Ishikawa (cell line): ENCODE data around the gene PIK3C2G.

Source experiments
- CEBPB ChIP-seq: IDR thresholded peaks from 2 replicates; pipeline ENCODE4 v1.6.1; 2012
- CREB1 ChIP-seq: IDR thresholded peaks from 2 replicates; pipeline ENCODE4 v1.6.1; 2012; ENCODE audit warnings: low read depth
- EGR1 ChIP-seq: IDR thresholded peaks from 2 replicates; pipeline ENCODE4 v1.6.1; 2012
- EP300 ChIP-seq: IDR thresholded peaks from 2 replicates; pipeline ENCODE4 v1.6.1; 2012; ENCODE audit warnings: borderline replicate concordance
- RAD21 ChIP-seq: IDR thresholded peaks from 2 replicates; pipeline ENCODE4 v1.6.1; 2012; ENCODE audit warnings: low read depth
- TAF1 ChIP-seq: IDR thresholded peaks from 2 replicates; pipeline ENCODE4 v1.6.1; 2012; ENCODE audit warnings: low read depth, mild to moderate bottlenecking
- YY1 ChIP-seq: IDR thresholded peaks from 2 replicates; pipeline ENCODE4 v1.6.1; 2012; ENCODE audit warnings: low read depth
- TF ChIP-seq, protein P1 (sequence below): IDR thresholded peaks from 2 replicates; pipeline ENCODE4 v1.6.1; 2012
- TF ChIP-seq, protein P2 (sequence below): IDR thresholded peaks from 2 replicates; pipeline ENCODE4 v1.6.1; 2012
- TF ChIP-seq, protein P3 (sequence below): IDR thresholded peaks from 2 replicates; pipeline ENCODE4 v1.6.1; 2012; ENCODE audit warnings: low read depth, mild to moderate bottlenecking

DNA sequence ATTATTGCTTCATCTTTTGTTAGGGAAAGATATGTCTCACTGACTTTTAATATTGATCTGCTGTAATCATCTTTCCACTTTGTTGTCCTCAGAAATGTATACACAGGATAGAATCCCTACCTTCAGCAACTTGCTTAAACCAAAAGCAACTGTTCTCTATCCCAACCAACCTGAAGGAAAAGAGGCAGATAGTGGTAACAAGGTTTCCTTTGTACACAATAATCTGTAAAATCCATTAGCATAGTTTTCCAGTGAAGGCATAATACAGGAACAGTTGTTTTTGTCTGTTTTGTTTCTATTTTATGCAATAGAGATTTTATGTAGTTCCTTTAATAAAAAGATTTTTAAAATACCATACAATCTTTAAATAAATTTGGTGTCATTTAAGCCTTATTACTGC is 170.5 kb downstream of the PIK3C2G start:
- TF ChIP-seq YY1 (no peak), CREB1 (no peak), CEBPB (no peak), EP300 (no peak), TAF1 (no peak), EGR1 (no peak), RAD21 (no peak)
- TF ChIP-seq, protein P1, sequence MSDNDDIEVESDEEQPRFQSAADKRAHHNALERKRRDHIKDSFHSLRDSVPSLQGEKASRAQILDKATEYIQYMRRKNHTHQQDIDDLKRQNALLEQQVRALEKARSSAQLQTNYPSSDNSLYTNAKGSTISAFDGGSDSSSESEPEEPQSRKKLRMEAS, result no peak
- TF ChIP-seq, protein P2, sequence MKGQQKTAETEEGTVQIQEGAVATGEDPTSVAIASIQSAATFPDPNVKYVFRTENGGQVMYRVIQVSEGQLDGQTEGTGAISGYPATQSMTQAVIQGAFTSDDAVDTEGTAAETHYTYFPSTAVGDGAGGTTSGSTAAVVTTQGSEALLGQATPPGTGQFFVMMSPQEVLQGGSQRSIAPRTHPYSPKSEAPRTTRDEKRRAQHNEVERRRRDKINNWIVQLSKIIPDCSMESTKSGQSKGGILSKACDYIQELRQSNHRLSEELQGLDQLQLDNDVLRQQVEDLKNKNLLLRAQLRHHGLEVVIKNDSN, result no peak
- TF ChIP-seq, protein P3, sequence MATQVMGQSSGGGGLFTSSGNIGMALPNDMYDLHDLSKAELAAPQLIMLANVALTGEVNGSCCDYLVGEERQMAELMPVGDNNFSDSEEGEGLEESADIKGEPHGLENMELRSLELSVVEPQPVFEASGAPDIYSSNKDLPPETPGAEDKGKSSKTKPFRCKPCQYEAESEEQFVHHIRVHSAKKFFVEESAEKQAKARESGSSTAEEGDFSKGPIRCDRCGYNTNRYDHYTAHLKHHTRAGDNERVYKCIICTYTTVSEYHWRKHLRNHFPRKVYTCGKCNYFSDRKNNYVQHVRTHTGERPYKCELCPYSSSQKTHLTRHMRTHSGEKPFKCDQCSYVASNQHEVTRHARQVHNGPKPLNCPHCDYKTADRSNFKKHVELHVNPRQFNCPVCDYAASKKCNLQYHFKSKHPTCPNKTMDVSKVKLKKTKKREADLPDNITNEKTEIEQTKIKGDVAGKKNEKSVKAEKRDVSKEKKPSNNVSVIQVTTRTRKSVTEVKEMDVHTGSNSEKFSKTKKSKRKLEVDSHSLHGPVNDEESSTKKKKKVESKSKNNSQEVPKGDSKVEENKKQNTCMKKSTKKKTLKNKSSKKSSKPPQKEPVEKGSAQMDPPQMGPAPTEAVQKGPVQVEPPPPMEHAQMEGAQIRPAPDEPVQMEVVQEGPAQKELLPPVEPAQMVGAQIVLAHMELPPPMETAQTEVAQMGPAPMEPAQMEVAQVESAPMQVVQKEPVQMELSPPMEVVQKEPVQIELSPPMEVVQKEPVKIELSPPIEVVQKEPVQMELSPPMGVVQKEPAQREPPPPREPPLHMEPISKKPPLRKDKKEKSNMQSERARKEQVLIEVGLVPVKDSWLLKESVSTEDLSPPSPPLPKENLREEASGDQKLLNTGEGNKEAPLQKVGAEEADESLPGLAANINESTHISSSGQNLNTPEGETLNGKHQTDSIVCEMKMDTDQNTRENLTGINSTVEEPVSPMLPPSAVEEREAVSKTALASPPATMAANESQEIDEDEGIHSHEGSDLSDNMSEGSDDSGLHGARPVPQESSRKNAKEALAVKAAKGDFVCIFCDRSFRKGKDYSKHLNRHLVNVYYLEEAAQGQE, result no peak
